Ammon's horn (tissue), 1 donor: Measurements from ENCODE around the gene TDRD7.
"Not testable (repeated sequence)": the region's sequence is repeated elsewhere in the genome, so short reads cannot be mapped to it uniquely, and the experiment has no call there.

Experiments
- DNase-seq: peaks from one replicate; pipeline ENCODE4 v3.0.0-alpha.2; 2016; ENCODE audit warnings: low spot score

The TDRD7 gene

GRCh38 chr9:97478301-97478981 lies 66.5 kb downstream of the TDRD7 start:
- no peak for DNase-seq

- DNase-seq, result no peak
Observed at GRCh38 chr9:97479496-97480159, 67.7 kb downstream of the TDRD7 start.

GRCh38 chr9:97480174-97480573 lies 68.3 kb downstream of the TDRD7 start:
- DNase-seq, result no peak

DNA sequence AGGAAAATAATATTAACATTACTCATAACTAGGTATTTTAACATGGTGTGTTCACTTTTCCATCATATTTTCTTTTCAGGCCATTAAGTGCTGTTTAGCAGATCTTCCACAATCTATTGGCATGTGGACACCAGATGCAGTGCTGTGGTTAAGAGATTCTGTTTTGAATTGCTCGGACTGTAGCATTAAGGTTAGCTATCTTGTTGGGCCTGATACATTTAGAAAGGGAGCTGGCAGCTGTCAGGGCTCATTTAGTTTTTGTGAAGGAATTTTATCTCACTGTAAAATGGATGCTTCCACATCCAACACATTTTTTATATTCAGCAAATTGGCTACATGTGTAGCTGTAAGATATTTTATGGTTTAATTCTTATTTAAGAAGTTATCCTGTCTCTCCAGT lies 68.9 kb downstream of the TDRD7 start:
- DNase-seq, result no peak

- DNase-seq, result peak; percentile 86
Observed at GRCh38 chr9:97484134-97484533, 72.2 kb downstream of the TDRD7 start.

- no peak for DNase-seq
Observed at GRCh38 chr9:97487107-97487506, 75.2 kb downstream of the TDRD7 start.

DNA sequence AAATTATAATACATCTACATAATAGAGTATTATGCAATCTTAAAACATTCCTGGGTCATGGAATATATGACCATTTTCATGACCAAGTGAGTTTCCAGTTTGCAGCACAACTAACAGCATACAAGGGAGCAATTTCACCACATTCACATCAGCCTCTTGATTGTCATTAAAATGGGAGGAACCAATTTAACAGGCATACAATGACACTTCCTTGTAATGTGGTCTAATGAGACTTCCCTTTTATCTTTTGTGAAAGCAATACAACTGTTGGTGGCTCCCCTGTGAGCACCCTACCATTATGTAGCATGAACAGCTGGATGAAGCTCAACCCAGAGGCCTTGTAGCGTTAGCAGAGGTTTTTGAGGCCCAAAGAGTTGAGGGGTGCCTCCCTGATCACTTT lies 76.0 kb downstream of the TDRD7 start:
- no peak for DNase-seq

- no peak for DNase-seq
Observed at GRCh38 chr9:97491216-97491999, 79.5 kb downstream of the TDRD7 start.

- not testable (repeated sequence) for DNase-seq
Observed at GRCh38 chr9:97497558-97498375, 85.9 kb downstream of the TDRD7 start.

- not testable (repeated sequence) for DNase-seq
Observed at GRCh38 chr9:97498846-97499245, 87.0 kb downstream of the TDRD7 start.

GRCh38 chr9:97500263-97500662 lies 88.4 kb downstream of the TDRD7 start:
- no peak for DNase-seq

GRCh38 chr9:97500765-97501176 lies 88.9 kb downstream of the TDRD7 start:
- no peak for DNase-seq

- peak; percentile 82 for DNase-seq
Observed at GRCh38 chr9:97501177-97501971, 89.5 kb downstream of the TDRD7 start, which contains the start of gene TMOD1. TMOD1 (plus strand) TSS chr9:97501666; CDS start chr9:97524189, 22,523 bp downstream.

GRCh38 chr9:97501972-97502221 lies 90.0 kb downstream of the TDRD7 start:
- DNase-seq, result no peak

- DNase-seq, result peak; percentile 23
Observed at GRCh38 chr9:97502222-97502983, 90.5 kb downstream of the TDRD7 start.

DNA sequence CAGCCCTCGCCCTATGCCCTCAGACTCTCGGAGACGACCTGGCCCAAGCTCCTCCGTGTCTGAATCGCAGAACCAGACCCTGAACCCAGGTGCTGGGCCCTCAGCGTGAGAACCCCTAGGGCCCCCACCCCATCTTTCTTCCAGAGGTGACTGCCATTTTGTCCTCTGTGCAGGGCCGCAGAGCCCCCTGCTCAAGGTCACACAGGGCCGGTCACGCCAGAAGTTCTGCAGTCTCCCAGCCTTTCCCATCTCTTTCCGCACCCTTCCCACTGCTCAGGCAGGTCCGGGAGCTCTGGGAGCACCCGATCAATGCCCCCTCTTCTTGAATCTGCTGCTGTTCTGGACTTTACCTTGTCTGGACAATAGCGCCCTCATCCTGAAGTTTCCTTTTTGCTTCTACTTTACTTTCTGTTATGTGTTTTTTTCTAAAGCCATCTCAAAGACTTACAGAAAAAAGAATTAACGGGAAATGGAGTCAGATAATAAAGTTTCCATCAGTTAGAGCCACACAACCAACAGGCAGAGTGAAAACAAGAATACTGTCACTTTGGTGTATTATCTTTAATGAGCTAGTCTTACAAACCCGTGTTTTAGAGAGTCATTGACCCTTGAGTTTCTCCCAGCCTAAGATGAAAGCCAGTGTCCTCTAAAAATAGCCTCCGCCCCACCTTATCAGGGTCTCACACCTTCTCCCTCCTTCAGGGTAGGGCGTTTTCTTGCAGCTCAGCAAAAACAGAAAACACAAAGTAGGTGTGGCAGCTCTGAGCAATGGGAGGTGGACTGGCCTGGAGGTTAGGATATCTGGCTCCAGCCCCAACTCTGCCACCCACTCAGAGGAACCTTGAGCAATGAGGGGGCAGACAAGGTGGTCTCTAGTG lies 91.3 kb downstream of the TDRD7 start:
- DNase-seq, result no peak

DNA sequence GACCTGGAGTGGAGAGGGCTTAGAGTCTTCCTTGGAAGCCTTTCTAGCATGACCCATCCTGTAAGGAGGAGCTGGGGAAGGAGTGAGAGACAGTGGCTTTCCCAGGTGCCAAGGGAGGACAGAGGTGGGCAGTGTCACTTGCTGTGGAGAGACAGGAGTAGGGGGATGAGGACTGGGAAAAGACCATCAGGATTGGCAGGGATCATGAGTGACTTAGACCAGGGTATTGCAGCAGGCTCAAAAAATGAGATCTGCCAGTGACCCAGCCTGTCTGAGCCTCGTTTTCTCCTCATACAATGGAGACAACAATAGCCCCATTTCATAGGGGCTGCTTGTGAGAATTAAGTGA lies 91.9 kb downstream of the TDRD7 start:
- DNase-seq, result no peak

DNA sequence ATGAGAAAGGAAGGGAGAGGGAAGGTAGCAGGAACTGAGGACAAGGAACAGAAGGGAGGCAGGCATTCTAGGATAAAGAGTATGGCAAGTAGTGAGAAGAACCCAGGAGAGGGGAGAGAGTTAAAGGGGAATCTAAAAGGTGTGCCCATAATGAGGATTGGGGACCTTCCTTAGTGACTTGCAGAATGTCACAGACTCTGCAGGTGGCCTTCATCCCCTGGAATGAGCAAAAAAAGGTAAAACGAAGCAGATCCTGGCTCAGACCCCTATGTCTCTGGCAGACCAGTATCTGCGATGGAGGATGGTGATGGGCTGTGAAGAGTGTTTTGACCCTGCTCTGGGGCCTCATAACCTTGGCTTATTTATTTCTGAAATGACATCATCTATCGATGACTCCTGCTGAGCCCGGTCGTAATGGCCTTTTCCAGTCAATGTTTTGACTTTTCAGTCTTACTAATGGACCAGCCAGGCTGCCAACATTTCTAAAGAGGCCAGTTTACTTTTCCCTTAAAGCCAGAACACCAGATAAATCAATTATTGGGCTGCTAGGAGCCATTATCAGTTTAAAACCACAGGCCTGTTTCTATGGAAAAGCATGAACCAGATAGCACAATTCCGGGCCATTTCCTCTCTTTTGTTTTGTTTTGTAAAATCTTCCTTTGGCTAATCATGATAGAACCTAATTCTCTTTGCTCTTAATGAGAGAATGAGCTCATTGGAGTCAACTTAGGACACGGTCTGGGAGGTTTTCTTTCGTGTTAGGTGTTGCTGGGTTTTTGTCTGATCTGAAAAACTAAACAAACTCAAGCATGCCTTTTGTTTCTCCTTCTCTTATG lies 92.7 kb downstream of the TDRD7 start:
- no peak for DNase-seq

- no peak for DNase-seq
Observed at GRCh38 chr9:97505845-97506244, 93.9 kb downstream of the TDRD7 start.
